OCI-LY1 (cell line): ENCODE data around the gene RAB3IL1.

Source experiments
- H2AFZ ChIP-seq: fragments of 200-600 bp; sonication (generic), shearing (Covaris generic); 2 replicates; pipeline ENCODE4 v1.6.0; 2014; ENCODE audit warnings: antibody characterized with exemption, mild to moderate bottlenecking, low read length
- H3F3A ChIP-seq: fragments of 200-600 bp; sonication (generic), shearing (Covaris generic); 2 replicates; pipeline ENCODE4 v1.6.0; 2014; ENCODE audit warnings: mild to moderate bottlenecking, antibody characterized with exemption, low read length, moderate library complexity; ENCODE audit not compliant: insufficient read depth
- H3K27ac ChIP-seq: fragments of 200-600 bp; sonication (generic); 2 replicates; pipeline ENCODE4 v1.5.1; 2014; ENCODE audit warnings: low read length, mixed run types, mild to moderate bottlenecking, low read depth; ENCODE audit not compliant: poor library complexity, severe bottlenecking
- H3K27me3 ChIP-seq: fragments of 200-600 bp; sonication (generic); 2 replicates; pipeline ENCODE4 v1.6.0; 2014; ENCODE audit warnings: antibody characterized with exemption, mild to moderate bottlenecking, low read length, moderate library complexity; ENCODE audit not compliant: insufficient read depth
- H3K36me3 ChIP-seq: fragments of 200-600 bp; sonication (generic); 2 replicates; pipeline ENCODE4 v1.6.1; 2014; ENCODE audit warnings: mild to moderate bottlenecking, antibody characterized with exemption, low read length, moderate library complexity, mixed read lengths; ENCODE audit not compliant: insufficient read depth
- H3K4me1 ChIP-seq: fragments of 200-600 bp; sonication (generic); 2 replicates; pipeline ENCODE4 v1.5.1; 2014; ENCODE audit warnings: mild to moderate bottlenecking, low read length, moderate library complexity; ENCODE audit not compliant: insufficient read depth, severe bottlenecking
- H3K4me2 ChIP-seq: fragments of 200-600 bp; sonication (generic), shearing (Covaris generic); 2 replicates; pipeline ENCODE4 v1.6.1; 2014; ENCODE audit warnings: low read length
- H3K4me3 ChIP-seq: fragments of 200-600 bp; sonication (generic); 2 replicates; pipeline ENCODE4 v1.5.1; 2014; ENCODE audit warnings: low read length, low read depth, mild to moderate bottlenecking, mixed read lengths; ENCODE audit not compliant: poor library complexity, severe bottlenecking
- H3K79me2 ChIP-seq: fragments of 200-600 bp; shearing (Covaris generic); 2 replicates; pipeline ENCODE4 v1.6.1; 2016; ENCODE audit warnings: mixed run types, low read length, mixed read lengths; ENCODE audit not compliant: insufficient read depth
- H3K9ac ChIP-seq: fragments of 200-600 bp; sonication (generic), shearing (Covaris generic); 2 replicates; pipeline ENCODE4 v1.6.1; 2014; ENCODE audit warnings: mild to moderate bottlenecking, low read length, mixed read lengths
- H3K9me2 ChIP-seq: fragments of 200-600 bp; sonication (generic), shearing (Covaris generic); 2 replicates; pipeline ENCODE4 v1.6.1; 2014; ENCODE audit warnings: low read depth, mild to moderate bottlenecking, low read length, mixed read lengths
- H3K9me3 ChIP-seq: fragments of 200-600 bp; shearing (Covaris generic); 2 replicates; pipeline ENCODE4 v1.6.1; 2014; ENCODE audit warnings: low read length, mixed read lengths
- H4K20me1 ChIP-seq: fragments of 200-600 bp; sonication (generic), shearing (Covaris generic); 2 replicates; pipeline ENCODE4 v1.6.0; 2016; ENCODE audit warnings: mild to moderate bottlenecking, low read length; ENCODE audit not compliant: insufficient read depth
- CTCF ChIP-seq: fragments of 200-600 bp; sonication (generic), shearing (Covaris generic); IDR thresholded peaks from 2 replicates; pipeline ENCODE4 v1.5.1; 2017; ENCODE audit warnings: mild to moderate bottlenecking, antibody characterized with exemption, low read length, moderate library complexity, mixed read lengths
- EZH2 ChIP-seq: fragments of 200-600 bp; sonication (generic), shearing (Covaris generic); IDR thresholded peaks from 2 replicates; pipeline ENCODE4 v1.8.0; 2017; ENCODE audit warnings: borderline replicate concordance, mixed run types, mild to moderate bottlenecking, antibody characterized with exemption, low read length, moderate library complexity, mixed read lengths

RAB3IL1 gene

DNA sequence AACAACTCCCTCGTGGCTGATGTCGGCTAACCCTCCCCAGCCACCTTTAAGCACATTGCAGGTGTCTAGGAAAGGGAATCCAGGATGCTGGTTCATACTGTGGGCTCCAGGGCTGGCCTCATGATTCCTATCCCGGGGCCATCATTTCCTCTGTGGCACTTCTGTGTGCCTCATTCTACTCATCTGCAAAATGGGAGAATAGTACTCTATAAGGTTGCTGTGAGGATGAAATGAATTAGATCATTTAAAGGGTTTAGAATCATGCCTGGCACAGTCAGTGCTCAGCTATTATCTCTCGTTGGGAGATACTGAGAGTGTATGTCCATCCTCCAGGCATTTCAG is 21.7 kb downstream of the RAB3IL1 start:
- H3K36me3 ChIP-seq: no peaks in the 10 kb centered on the region
- no peaks in the 10 kb centered on the region for H3K9me2 ChIP-seq
- TF ChIP-seq EZH2 (no peak), CTCF (no peak)
- no peaks in the 10 kb centered on the region for H3F3A ChIP-seq
- H3K27me3 ChIP-seq: no peaks in the 10 kb centered on the region
- H2AFZ ChIP-seq: no peak overlapping the region
- H3K4me1 ChIP-seq: peaks cover 18% of the 10 kb centered on the region
- H4K20me1 ChIP-seq: no peaks in the 10 kb centered on the region
- no peak overlapping the region for H3K27ac ChIP-seq
- no peaks in the 10 kb centered on the region for H3K9me3 ChIP-seq
- H3K9ac ChIP-seq: no peak overlapping the region
- no peak overlapping the region for H3K4me3 ChIP-seq
- no peaks in the 10 kb centered on the region for H3K79me2 ChIP-seq
- no peak overlapping the region for H3K4me2 ChIP-seq

- TF ChIP-seq CTCF (no peak), EZH2 (no peak)
- H3K9ac ChIP-seq: no peak overlapping the region
- no peak overlapping the region for H3K4me3 ChIP-seq
- no peak overlapping the region for H3K4me2 ChIP-seq
- no peaks in the 10 kb centered on the region for H3K9me2 ChIP-seq
- H3K36me3 ChIP-seq: no peaks in the 10 kb centered on the region
- peaks cover 23% of the 10 kb centered on the region for H3K4me1 ChIP-seq
- H3K9me3 ChIP-seq: no peaks in the 10 kb centered on the region
- no peaks in the 10 kb centered on the region for H3F3A ChIP-seq
- no peaks in the 10 kb centered on the region for H4K20me1 ChIP-seq
- no peak overlapping the region for H2AFZ ChIP-seq
- no peaks in the 10 kb centered on the region for H3K27me3 ChIP-seq
- H3K79me2 ChIP-seq: no peaks in the 10 kb centered on the region
- no peak overlapping the region for H3K27ac ChIP-seq
Measured at GRCh38 chr11:61895046-61895717, 22.2 kb downstream of the RAB3IL1 start.

DNA sequence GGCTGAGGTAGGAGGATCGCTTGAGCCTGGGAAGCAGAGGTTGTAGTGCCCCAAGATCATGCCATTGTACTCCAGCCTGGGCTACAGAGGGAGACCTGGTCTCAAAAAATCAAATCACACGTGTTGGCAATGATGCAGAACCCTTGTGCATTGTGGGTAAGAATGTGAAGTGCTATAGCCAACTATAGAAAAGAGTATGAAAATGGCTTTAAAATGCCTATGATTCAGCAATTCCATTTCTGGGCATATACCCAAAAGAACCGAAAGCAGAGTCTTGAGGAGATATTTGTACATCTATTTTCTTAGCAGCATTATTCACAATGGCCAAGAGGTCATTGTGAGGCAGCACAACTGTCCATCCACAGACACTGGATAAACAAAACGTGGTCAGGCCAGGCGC is 23.4 kb downstream of the RAB3IL1 start:
- Histone ChIP-seq H3K4me3 (no peak overlapping the region), H3K36me3 (no peaks in the 10 kb centered on the region), H3K9ac (no peak overlapping the region), H3F3A (no peaks in the 10 kb centered on the region), H3K9me3 (no peaks in the 10 kb centered on the region), H2AFZ (no peak overlapping the region), H3K9me2 (no peaks in the 10 kb centered on the region), H3K27ac (no peak overlapping the region), H3K79me2 (no peaks in the 10 kb centered on the region), H3K4me1 (peaks cover 24% of the 10 kb centered on the region), H3K27me3 (no peaks in the 10 kb centered on the region), H3K4me2 (no peak overlapping the region), H4K20me1 (no peaks in the 10 kb centered on the region)
- TF ChIP-seq CTCF (no peak), EZH2 (no peak)
